ENCODE measurements around the gene PRR33.

PRR33 gene

DNA sequence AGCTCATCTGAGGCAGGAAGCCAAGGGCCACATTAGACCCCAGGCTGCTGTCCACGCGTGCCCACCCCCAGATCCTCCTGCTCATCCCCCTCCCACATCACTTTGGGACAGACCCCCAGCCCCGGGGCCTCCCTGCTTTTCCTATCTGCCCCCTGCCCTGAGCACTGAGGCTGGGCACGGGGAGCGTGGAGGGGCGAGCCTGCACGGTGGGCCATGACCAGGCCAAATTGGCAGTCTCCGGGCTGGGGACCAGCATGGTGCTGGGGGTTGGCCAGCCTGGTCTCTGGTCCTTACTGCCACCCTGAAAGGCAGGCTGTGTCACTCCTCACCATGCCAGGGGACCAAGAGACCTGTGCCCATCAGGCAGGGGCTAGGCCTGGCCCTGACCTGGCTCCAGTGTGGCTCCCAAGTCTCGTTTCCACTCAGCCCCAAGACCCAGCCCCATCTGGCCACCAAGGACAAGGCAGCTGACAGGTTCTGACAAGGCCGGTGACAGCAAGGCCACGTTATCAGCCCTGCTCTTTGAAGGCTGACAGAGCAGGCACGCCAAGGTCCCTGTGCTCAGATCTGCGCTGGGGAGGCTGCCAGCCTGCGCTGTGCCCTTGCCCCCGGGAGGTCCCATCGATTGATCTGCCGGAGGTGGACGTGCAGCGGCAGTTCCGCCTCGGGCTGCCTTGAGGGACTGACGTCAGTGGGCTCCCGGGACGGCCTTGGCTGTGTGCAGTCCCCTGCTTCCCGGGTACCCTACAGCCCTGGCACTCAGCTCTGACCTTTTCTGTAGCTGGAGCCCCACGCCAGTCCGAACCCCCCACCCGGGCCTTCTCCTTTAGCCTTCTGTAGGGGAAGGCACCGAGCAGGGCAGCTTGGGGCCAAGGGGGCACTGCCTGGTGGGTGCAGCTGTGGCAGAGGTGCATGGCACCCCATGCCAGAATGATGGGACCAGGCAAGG is 49.3 kb downstream of the PRR33 start:
- no peak overlapping the region for H2AFZ ChIP-seq (ENCODE audit: low read depth, low read length)
- H3K9ac ChIP-seq (ENCODE audit: low read depth, low read length) = no peak overlapping the region
- H4K20me1 ChIP-seq (ENCODE audit: insufficient read depth, low read length) = no peaks in the 10 kb centered on the region; the same call in 1 of the 2 replicates
- TF ChIP-seq EZH2 (IDR thresholded peaks at IDR 0.05; ENCODE audit: borderline replicate concordance, low read depth, low read length, severe bottlenecking) = no peak
- TF ChIP-seq, protein P1, sequence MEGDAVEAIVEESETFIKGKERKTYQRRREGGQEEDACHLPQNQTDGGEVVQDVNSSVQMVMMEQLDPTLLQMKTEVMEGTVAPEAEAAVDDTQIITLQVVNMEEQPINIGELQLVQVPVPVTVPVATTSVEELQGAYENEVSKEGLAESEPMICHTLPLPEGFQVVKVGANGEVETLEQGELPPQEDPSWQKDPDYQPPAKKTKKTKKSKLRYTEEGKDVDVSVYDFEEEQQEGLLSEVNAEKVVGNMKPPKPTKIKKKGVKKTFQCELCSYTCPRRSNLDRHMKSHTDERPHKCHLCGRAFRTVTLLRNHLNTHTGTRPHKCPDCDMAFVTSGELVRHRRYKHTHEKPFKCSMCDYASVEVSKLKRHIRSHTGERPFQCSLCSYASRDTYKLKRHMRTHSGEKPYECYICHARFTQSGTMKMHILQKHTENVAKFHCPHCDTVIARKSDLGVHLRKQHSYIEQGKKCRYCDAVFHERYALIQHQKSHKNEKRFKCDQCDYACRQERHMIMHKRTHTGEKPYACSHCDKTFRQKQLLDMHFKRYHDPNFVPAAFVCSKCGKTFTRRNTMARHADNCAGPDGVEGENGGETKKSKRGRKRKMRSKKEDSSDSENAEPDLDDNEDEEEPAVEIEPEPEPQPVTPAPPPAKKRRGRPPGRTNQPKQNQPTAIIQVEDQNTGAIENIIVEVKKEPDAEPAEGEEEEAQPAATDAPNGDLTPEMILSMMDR (IDR thresholded peaks at IDR 0.05; ENCODE audit: borderline replicate concordance, extremely low read depth, low read length, poor library complexity, severe bottlenecking) = no peak
- 0 out of 2 replicates have a peak, but pooled peaks cover 4% of the 10 kb centered on the region for H3K4me1 ChIP-seq (ENCODE audit: insufficient read depth, low read length)
- no peaks in the 10 kb centered on the region for H3K36me3 ChIP-seq (ENCODE audit: insufficient read depth, low read length)
- H3K4me3 ChIP-seq (ENCODE audit: low read depth in 1 of 2, low read length in 2 of 2) = no peak overlapping the region
- no peaks in the 10 kb centered on the region for H3K9me3 ChIP-seq (ENCODE audit: insufficient read depth, low read length, severe bottlenecking)
- H3K79me2 ChIP-seq (ENCODE audit: insufficient read depth, low read length) = no peaks in the 10 kb centered on the region
- ATAC-seq (ENCODE audit: insufficient read depth, low read depth) (no peak), DNase-seq (no peak)
- no peak overlapping the region for H3K4me2 ChIP-seq (ENCODE audit: insufficient read depth, low read length)
- H3K27me3 ChIP-seq (ENCODE audit: insufficient read depth, low read length, poor library complexity) = peaks cover 6% of the 10 kb centered on the region
- H3K27ac ChIP-seq (ENCODE audit: low read length) = no peak overlapping the region

DNA sequence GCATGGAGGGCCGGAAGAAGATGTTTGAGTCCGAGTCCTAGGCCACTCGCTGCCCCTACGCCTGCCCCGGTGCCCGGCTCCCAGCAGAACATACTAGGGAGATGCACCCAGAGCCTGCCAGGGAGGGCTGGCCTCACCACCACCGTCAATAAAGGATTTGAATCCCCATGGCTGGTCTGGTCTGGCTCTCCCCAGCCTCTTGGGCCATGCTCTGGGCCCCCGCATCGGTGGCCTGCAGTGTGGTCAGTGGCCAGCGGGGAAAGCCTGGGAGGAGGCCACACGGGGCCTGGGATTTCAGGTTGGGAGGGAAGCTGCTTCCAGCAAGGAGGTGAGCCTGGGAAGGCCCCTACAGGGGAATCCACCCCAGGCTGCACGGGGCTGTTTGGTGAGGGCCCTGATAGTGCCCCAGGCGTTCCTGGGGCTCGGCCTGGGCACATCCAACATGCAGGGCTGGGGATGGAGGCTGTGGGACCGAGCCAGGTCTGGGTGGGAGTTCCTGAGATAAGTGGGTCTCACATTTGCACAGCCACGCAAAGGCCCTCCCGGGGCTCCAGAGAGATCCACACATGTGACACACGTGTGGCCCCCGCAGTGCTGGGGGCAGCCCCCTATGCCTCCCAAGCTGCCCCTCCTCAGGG is 50.1 kb downstream of the PRR33 start:
- Histone ChIP-seq H3K27ac (ENCODE audit: low read length) (no peak overlapping the region), H3K4me2 (ENCODE audit: insufficient read depth, low read length) (no peak overlapping the region), H3K36me3 (ENCODE audit: insufficient read depth, low read length) (no peaks in the 10 kb centered on the region), H4K20me1 (ENCODE audit: insufficient read depth, low read length) (no peaks in the 10 kb centered on the region; the same call in 1 of the 2 replicates), H3K4me3 (ENCODE audit: low read depth in 1 of 2, low read length in 2 of 2) (no peak overlapping the region), H3K79me2 (ENCODE audit: insufficient read depth, low read length) (no peaks in the 10 kb centered on the region), H3K27me3 (ENCODE audit: insufficient read depth, low read length, poor library complexity) (peaks cover 6% of the 10 kb centered on the region), H3K9me3 (ENCODE audit: insufficient read depth, low read length, severe bottlenecking) (no peaks in the 10 kb centered on the region), H3K4me1 (ENCODE audit: insufficient read depth, low read length) (0 out of 2 replicates have a peak, but pooled peaks cover 4% of the 10 kb centered on the region), H3K9ac (ENCODE audit: low read depth, low read length) (no peak overlapping the region), H2AFZ (ENCODE audit: low read depth, low read length) (no peak overlapping the region)
- no peak for TF ChIP-seq EZH2 (IDR thresholded peaks at IDR 0.05; ENCODE audit: borderline replicate concordance, low read depth, low read length, severe bottlenecking)
- TF ChIP-seq, protein P1 (IDR thresholded peaks at IDR 0.05; ENCODE audit: borderline replicate concordance, extremely low read depth, low read length, poor library complexity, severe bottlenecking) = no peak
- ATAC-seq (ENCODE audit: insufficient read depth, low read depth) (no peak), DNase-seq (no peak)

GRCh38 chr11:1840780-1841480 is 50.8 kb downstream of the PRR33 start:
- H3K36me3 ChIP-seq (ENCODE audit: insufficient read depth, low read length) = no peaks in the 10 kb centered on the region
- H3K27me3 ChIP-seq (ENCODE audit: insufficient read depth, low read length, poor library complexity) = peaks cover 6% of the 10 kb centered on the region
- H3K27ac ChIP-seq (ENCODE audit: low read length) = no peak overlapping the region
- no peak overlapping the region for H3K9ac ChIP-seq (ENCODE audit: low read depth, low read length)
- no peak overlapping the region for H3K4me3 ChIP-seq (ENCODE audit: low read depth in 1 of 2, low read length in 2 of 2)
- 0 out of 2 replicates have a peak, but pooled peaks cover 4% of the 10 kb centered on the region for H3K4me1 ChIP-seq (ENCODE audit: insufficient read depth, low read length)
- no peaks in the 10 kb centered on the region; the same call in 1 of the 2 replicates for H4K20me1 ChIP-seq (ENCODE audit: insufficient read depth, low read length)
- H3K9me3 ChIP-seq (ENCODE audit: insufficient read depth, low read length, severe bottlenecking) = no peaks in the 10 kb centered on the region
- no peak overlapping the region for H2AFZ ChIP-seq (ENCODE audit: low read depth, low read length)
- H3K4me2 ChIP-seq (ENCODE audit: insufficient read depth, low read length) = no peak overlapping the region
- H3K79me2 ChIP-seq (ENCODE audit: insufficient read depth, low read length) = no peaks in the 10 kb centered on the region
- DNase-seq (no peak), ATAC-seq (ENCODE audit: insufficient read depth, low read depth) (no peak)
- no peak for TF ChIP-seq EZH2 (IDR thresholded peaks at IDR 0.05; ENCODE audit: borderline replicate concordance, low read depth, low read length, severe bottlenecking)
- TF ChIP-seq, protein P1 (IDR thresholded peaks at IDR 0.05; ENCODE audit: borderline replicate concordance, extremely low read depth, low read length, poor library complexity, severe bottlenecking) = no peak

All from DND-41 (cell line).